Iris pigment epithelial cell (primary cell): ENCODE results near the gene CLTB.

Source experiments
- DNase-seq: peaks from one replicate; pipeline ENCODE4 v3.0.0-alpha.2; 2011; ENCODE audit warnings: low read depth

The CLTB gene

GRCh38 chr5:176382721-176383120 is 33.6 kb downstream of the CLTB start:
- DNase-seq = no peak

- no peak for DNase-seq
These were observed 34.4 kb downstream of the CLTB start for GRCh38 chr5:176381979-176382378.

GRCh38 chr5:176381423-176381822 is 34.9 kb downstream of the CLTB start:
- no peak for DNase-seq

GRCh38 chr5:176379881-176380280 is 36.5 kb downstream of the CLTB start:
- DNase-seq = no peak

GRCh38 chr5:176373100-176373818 is 43.1 kb downstream of the CLTB start:
- no peak for DNase-seq

GRCh38 chr5:176371621-176372539 is 44.5 kb downstream of the CLTB start:
- DNase-seq = no peak

GRCh38 chr5:176369934-176370711 is 46.2 kb downstream of the CLTB start:
- DNase-seq = no peak

GRCh38 chr5:176368726-176369125 is 47.6 kb downstream of the CLTB start:
- DNase-seq = no peak

- peak; percentile 34 for DNase-seq
These were observed 50.0 kb downstream of the CLTB start for GRCh38 chr5:176366232-176366894.

GRCh38 chr5:176365351-176366231 is 50.7 kb downstream of the CLTB start, which contains the start of gene ARL10:
Gene ARL10, plus strand, starts transcription at chr5:176365487. Its CDS starts 77 bp downstream, at chr5:176365564.
- DNase-seq = peak; percentile 45

- DNase-seq = peak; percentile 36
These were observed 51.5 kb downstream of the CLTB start for GRCh38 chr5:176364765-176365350.

GRCh38 chr5:176362233-176362490 is 54.2 kb downstream of the CLTB start:
- DNase-seq = no peak

GRCh38 chr5:176361437-176362232 is 54.7 kb downstream of the CLTB start, which contains the start of gene KIAA1191:
Gene KIAA1191, minus strand, starts transcription at chr5:176361764. Its CDS starts 2,256 bp downstream, at chr5:176359508.
- DNase-seq = peak; percentile 92

GRCh38 chr5:176360894-176361436 is 55.4 kb downstream of the CLTB start:
- peak; percentile 15 for DNase-seq

GRCh38 chr5:176359658-176360057 is 56.7 kb downstream of the CLTB start:
- DNase-seq = no peak

GRCh38 chr5:176356179-176356566 is 60.2 kb downstream of the CLTB start:
- DNase-seq = no peak

GRCh38 chr5:176355400-176356178 is 60.8 kb downstream of the CLTB start:
- DNase-seq = no peak

GRCh38 chr5:176353533-176353932 is 62.8 kb downstream of the CLTB start:
- DNase-seq = no peak
